GM10248 (cell line): ENCODE results near the gene MCM3.

Experiments used
- CTCF ChIA-PET: fragments of 300-600 bp; sonication (Branson Sonifier 250); formaldehyde crosslinking; extraction: SDS; loops from one replicate; lab custom pipeline; 2021; ENCODE audit warnings: antibody characterized with exemption; lab: Yijun Ruan, JAX
- POLR2A ChIA-PET: fragments of 350-650 bp; sonication (Branson Sonifier 250); formaldehyde crosslinking; extraction: SDS; loops from one replicate; lab custom pipeline; 2020; ENCODE audit warnings: antibody characterized with exemption; lab: Yijun Ruan, JAX
- DNase-seq: peaks from one replicate; pipeline ENCODE4 v3.0.0; 2012; ENCODE audit errors: extremely low spot score
- TF ChIP-seq, protein P1 (sequence below): IDR thresholded peaks from 2 replicates; pipeline ENCODE4 v1.5.1; 2012; ENCODE audit warnings: mild to moderate bottlenecking, low read depth; ENCODE audit errors: extremely low read depth, missing control alignments, control extremely low read depth

MCM3 gene

DNA sequence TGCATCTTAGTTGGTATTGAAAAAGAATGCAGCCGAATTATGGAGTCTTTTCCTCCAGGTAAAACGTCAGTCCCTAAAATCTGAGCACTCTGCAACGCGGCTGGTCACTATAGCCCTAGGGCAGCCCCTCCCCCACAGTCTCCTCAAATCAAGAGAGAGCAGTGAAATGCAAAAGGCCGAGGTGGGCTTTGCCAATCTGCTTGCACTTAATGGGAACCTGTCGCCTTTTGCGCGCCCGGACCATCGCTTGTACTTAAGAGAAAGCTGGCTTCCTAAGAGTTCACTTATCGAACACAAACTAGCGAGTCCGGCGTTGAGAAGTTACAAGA lies 447 bp downstream of the MCM3 start:
- POLR2A ChIA-PET: no interaction called here
- CTCF ChIA-PET: interaction anchor here (1.5 to 9.8 kb wide), 11 partner anchors 15 to 133 kb away, joined by 3 to 195 read pairs (median 9); partner anchors contain the start of gene PAQR8
- TF ChIP-seq, protein P1, sequence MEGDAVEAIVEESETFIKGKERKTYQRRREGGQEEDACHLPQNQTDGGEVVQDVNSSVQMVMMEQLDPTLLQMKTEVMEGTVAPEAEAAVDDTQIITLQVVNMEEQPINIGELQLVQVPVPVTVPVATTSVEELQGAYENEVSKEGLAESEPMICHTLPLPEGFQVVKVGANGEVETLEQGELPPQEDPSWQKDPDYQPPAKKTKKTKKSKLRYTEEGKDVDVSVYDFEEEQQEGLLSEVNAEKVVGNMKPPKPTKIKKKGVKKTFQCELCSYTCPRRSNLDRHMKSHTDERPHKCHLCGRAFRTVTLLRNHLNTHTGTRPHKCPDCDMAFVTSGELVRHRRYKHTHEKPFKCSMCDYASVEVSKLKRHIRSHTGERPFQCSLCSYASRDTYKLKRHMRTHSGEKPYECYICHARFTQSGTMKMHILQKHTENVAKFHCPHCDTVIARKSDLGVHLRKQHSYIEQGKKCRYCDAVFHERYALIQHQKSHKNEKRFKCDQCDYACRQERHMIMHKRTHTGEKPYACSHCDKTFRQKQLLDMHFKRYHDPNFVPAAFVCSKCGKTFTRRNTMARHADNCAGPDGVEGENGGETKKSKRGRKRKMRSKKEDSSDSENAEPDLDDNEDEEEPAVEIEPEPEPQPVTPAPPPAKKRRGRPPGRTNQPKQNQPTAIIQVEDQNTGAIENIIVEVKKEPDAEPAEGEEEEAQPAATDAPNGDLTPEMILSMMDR: no peak
- DNase-seq: no peak

DNA sequence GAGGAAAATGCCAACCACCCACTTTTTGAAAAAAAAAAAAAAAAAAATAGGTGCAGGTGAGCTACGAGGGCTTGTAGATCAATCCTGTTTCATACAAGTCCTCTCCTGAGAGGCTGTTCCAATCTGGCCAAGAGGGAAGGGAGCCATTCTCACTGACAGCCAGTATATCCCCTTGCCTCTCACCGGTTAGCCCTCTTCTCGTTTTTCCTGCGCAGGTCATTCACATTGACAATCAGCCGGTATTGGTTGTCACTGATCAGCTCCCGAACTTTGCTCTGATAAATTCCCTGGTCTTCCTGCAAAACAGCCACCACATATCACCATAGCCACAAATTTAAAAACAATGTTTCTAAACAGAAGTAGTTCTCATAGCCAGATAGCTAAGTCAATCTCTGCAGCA lies 1.4 kb downstream of the MCM3 start:
- DNase-seq: no peak
- POLR2A ChIA-PET: interaction anchor here (0.7 kb wide), 1 partner anchor 314 kb away, joined by 3 read pairs; no protein-coding TSS in a partner anchor
- CTCF ChIA-PET: interaction anchor here (1.5 to 9.8 kb wide), 9 partner anchors 14 to 380 kb away, joined by 3 to 195 read pairs (median 9); partner anchors contain the start of genes PAQR8 and TRAM2
- TF ChIP-seq, protein P1: no peak

DNA sequence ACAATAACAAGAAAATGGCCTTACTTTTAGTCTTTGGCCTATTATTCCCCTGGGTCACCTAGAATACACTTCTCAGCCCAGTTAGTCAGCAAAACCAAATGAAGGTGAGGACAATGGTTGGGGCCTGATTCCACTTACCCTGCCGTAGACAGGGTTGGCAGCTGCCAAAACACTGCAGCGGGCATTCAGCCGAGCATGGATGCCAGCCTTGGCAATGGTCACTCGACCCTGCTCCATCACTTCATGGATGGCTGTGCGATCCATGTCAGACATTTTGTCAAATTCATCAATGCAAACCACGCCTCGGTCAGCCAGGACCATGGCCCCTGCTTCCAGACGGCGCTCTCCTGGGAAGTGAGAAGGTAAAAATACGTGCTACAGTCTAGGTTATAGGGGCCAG lies 8.4 kb downstream of the MCM3 start:
- CTCF ChIA-PET: interaction anchor here (1.1 to 1.9 kb wide), 2 partner anchors 10 to 13 kb away, joined by 7 to 12 read pairs; no protein-coding TSS in a partner anchor

DNA sequence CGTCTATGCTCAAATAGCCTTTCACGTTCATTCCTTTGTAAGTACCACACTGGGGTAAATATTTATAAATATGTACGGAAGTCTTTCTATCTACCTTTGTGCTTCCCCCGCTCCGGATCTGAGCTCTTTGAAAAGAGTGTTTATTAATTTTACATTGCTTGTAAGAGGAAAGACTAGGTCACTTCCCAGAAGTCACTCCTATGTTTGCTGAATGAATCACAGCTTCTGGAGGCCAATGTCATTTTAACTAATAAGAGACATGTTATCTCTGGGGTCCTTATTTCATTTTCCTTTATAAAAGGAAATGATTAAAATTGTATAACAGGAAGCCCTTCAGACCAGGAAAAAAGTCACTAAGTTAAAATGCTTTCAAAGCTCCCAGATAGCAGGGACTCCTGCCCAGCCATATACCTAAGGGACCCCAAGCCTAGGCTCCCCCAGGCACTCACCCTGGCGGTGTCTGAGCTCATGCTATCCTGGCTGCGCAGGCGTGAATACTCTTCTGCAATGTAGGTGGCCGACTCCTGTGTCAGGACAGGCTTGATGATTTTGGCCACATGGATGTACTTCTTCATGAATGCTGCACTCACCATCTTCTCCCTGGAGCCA lies 12.6 kb downstream of the MCM3 start:
- TF ChIP-seq, protein P1: no peak
- POLR2A ChIA-PET: no interaction called here
- CTCF ChIA-PET: interaction anchor here (0.7 to 4.6 kb wide), 5 partner anchors 8 to 126 kb away, joined by 3 to 30 read pairs (median 4); partner anchors contain the start of gene MCM3
- DNase-seq: no peak

More for the DNA sequence above, 8.4 kb downstream of the MCM3 start:
- no peak for DNase-seq
- POLR2A ChIA-PET: no interaction called here
- TF ChIP-seq, protein P1: no peak

DNA sequence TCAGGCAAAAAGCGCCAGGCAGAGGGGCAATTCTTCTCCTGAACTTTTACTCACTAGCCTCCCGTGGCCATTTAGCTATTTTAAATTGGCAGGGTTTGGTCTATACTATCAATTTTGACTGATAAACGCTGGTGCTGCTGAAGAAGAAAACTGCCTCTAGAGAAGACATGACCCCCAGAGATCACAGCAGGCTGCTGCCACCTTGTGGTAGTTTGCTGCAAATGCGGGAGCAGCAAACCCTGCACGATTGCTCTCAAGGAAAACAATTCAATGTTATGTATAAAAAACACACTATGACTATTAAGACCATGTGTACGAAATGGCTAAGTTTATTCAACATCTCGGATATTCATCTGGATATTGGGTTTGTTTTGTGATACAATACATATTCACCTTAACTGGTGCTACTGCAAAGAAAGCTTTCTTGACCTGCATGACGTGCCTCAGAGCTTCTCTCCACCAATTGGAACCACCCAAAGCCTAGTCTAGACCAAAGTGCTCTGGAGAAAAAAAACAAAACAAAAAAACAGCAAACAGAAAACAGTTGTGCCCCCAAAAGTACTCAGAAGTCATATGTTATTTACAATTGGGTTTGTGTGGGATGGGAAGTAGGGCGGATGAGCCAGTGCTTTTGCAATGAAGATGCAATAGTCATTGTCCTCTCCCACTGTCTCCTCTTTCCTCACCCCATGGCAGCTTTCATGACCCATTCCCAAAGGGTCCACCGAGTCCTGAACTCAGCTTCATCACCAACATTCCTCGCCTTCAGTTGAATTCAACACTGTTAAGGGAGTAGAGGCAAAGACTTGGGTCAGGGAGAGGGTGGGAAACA lies 20.6 kb downstream of the MCM3 start:
- POLR2A ChIA-PET: no interaction called here

DNA sequence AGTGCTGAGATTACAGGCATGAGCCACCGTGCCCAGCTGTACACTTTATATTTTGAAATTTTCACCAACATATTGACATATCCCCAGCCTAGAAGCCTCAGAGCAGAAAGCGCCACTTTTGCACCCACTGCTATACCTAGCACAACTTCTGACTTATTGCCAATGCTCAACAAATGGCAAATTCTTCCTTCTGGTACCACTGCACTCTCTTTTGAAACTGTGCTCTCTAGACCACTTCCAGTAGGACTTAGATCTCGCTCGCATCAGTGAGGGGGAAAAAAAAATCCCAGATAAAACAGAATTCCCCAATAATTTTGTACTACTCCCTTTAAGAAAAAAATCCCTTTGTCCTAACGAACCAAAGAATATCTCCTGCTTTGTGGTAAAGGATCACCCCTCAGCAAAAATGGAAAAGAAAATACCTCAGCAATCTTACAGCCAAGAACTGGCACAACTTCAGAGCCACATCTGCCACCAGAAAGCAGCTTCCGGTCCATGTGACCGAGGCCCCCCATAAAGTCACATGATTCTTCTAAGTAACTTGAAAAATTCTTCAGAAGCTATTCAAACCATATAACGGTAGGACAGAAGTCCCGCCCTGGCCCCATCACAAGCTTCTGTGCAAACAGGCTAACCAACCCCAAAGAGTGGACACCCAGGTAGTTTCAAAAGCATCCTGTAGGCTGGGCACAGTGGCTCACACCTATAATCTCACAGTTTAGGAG lies 21.8 kb downstream of the MCM3 start:
- DNase-seq: no peak
- TF ChIP-seq, protein P1: no peak
- ChIA-PET CTCF (interaction anchor here (0.9 to 10.1 kb wide), 39 partner anchors 7 to 456 kb away, joined by 3 to 164 read pairs (median 5); partner anchors contain the start of gene MCM3), POLR2A (no interaction called here)

More for the DNA sequence above, 20.6 kb downstream of the MCM3 start:
- peak; percentile 66 for DNase-seq
- TF ChIP-seq, protein P1: peak; percentile 87
- CTCF ChIA-PET: interaction anchor here (0.7 to 10.1 kb wide), 47 partner anchors 8 to 455 kb away, joined by 3 to 164 read pairs (median 4); partner anchors contain the start of gene MCM3
